HG03571 (cell line): ENCODE results near the gene ATP1A3.
"Not testable (repeated sequence)": the region's sequence is repeated elsewhere in the genome, so short reads cannot be mapped to it uniquely, and the experiment has no call there.

Source experiments
- ATAC-seq: cut with Tn5 transposase; IDR thresholded peaks from one replicate; pipeline ENCODE4 v1.9.1; 2021; ENCODE audit not compliant: unreplicated experiment

Gene ATP1A3

GRCh38 chr19:42012747-42013146 is 18.7 kb upstream of the ATP1A3 start:
- not testable (repeated sequence) for ATAC-seq

- no peak for ATAC-seq
Measured at GRCh38 chr19:42010245-42011126, 16.5 kb upstream of the ATP1A3 start.

- no peak for ATAC-seq
Measured at GRCh38 chr19:42006569-42006968, 12.5 kb upstream of the ATP1A3 start.

GRCh38 chr19:42005504-42005903 is 11.5 kb upstream of the ATP1A3 start:
- ATAC-seq, result no peak

- no peak for ATAC-seq
Measured at GRCh38 chr19:42003506-42004294, 9.7 kb upstream of the ATP1A3 start.

GRCh38 chr19:41999878-42000208 is 5.8 kb upstream of the ATP1A3 start:
- no peak for ATAC-seq

- no peak for ATAC-seq
Measured at GRCh38 chr19:41999071-41999877, 5.2 kb upstream of the ATP1A3 start.

GRCh38 chr19:41998246-41999020 is 4.4 kb upstream of the ATP1A3 start:
- no peak for ATAC-seq

- ATAC-seq, result no peak
Measured at GRCh38 chr19:41997851-41998229, 3.8 kb upstream of the ATP1A3 start.

- ATAC-seq, result no peak
Measured at GRCh38 chr19:41997121-41997850, 3.3 kb upstream of the ATP1A3 start.

GRCh38 chr19:41995959-41996797 is 2.1 kb upstream of the ATP1A3 start:
- no peak for ATAC-seq

GRCh38 chr19:41994994-41995958 is 1.2 kb upstream of the ATP1A3 start:
- ATAC-seq, result no peak

- ATAC-seq, result no peak
Measured at GRCh38 chr19:41994521-41994971, 516 bp upstream of the ATP1A3 start.

- ATAC-seq, result not testable (repeated sequence)
Measured at GRCh38 chr19:41991925-41992569, 2.0 kb downstream of the ATP1A3 start.

GRCh38 chr19:41991025-41991424 is 3.0 kb downstream of the ATP1A3 start:
- ATAC-seq, result no peak

GRCh38 chr19:41990615-41991014 is 3.4 kb downstream of the ATP1A3 start:
- ATAC-seq, result no peak

GRCh38 chr19:41990028-41990427 is 4.0 kb downstream of the ATP1A3 start:
- ATAC-seq, result no peak
